ENCODE results near the gene LBX1. TPM values are rescaled to one million over a fixed set of nuclear protein-coding genes. Genes with fewer than 3 reads are reported as not detected.
A peak's percentile ranks its signal among the peaks of the same experiment; 100 is the strongest.

Gene LBX1
- total RNA-seq, 1 donor, result not detected

DNA sequence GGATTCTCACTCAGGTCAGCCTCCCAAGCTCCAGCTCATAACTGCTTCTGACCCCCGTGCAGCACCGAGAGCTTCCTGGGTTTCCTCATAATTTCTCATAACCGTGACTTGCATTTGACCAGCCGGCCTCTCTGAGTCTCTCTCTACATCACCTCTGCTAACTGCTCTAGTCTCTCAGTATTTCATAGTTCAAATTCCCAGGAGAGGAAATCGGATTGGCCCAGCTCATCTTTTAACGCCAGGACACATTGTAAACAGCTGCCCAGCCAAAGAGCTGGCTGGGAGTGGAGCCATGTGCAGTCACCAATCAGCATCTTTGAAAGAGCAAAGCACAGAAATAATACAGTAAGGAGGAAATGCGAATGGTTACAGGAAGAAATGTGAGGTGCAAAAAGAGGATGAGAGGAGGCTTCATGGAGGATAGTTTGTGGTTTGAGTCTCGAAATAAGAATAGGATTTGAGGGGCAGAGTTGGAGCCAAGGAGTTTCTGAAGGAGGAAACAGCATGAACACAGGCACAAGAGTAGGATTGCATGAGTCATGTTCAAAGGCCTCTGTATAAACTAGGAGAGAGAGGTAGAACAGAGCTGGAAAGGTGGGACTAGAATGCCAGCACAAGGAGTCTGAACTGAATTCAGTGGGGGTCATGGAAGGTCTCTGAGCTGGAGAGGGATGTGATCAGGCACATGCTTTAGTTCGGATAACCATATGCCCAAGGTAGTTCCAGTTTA lies 15.2 kb upstream of the LBX1 start:
- no peak for DNase-seq (ENCODE audit: low read depth)
- H3K4me3 ChIP-seq (ENCODE audit: low read depth, low read length), result no peak overlapping the region
- TF ChIP-seq, protein P1, sequence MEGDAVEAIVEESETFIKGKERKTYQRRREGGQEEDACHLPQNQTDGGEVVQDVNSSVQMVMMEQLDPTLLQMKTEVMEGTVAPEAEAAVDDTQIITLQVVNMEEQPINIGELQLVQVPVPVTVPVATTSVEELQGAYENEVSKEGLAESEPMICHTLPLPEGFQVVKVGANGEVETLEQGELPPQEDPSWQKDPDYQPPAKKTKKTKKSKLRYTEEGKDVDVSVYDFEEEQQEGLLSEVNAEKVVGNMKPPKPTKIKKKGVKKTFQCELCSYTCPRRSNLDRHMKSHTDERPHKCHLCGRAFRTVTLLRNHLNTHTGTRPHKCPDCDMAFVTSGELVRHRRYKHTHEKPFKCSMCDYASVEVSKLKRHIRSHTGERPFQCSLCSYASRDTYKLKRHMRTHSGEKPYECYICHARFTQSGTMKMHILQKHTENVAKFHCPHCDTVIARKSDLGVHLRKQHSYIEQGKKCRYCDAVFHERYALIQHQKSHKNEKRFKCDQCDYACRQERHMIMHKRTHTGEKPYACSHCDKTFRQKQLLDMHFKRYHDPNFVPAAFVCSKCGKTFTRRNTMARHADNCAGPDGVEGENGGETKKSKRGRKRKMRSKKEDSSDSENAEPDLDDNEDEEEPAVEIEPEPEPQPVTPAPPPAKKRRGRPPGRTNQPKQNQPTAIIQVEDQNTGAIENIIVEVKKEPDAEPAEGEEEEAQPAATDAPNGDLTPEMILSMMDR (IDR thresholded peaks at IDR 0.05; ENCODE audit: insufficient read depth, low read depth, low read length), result no peak

DNA sequence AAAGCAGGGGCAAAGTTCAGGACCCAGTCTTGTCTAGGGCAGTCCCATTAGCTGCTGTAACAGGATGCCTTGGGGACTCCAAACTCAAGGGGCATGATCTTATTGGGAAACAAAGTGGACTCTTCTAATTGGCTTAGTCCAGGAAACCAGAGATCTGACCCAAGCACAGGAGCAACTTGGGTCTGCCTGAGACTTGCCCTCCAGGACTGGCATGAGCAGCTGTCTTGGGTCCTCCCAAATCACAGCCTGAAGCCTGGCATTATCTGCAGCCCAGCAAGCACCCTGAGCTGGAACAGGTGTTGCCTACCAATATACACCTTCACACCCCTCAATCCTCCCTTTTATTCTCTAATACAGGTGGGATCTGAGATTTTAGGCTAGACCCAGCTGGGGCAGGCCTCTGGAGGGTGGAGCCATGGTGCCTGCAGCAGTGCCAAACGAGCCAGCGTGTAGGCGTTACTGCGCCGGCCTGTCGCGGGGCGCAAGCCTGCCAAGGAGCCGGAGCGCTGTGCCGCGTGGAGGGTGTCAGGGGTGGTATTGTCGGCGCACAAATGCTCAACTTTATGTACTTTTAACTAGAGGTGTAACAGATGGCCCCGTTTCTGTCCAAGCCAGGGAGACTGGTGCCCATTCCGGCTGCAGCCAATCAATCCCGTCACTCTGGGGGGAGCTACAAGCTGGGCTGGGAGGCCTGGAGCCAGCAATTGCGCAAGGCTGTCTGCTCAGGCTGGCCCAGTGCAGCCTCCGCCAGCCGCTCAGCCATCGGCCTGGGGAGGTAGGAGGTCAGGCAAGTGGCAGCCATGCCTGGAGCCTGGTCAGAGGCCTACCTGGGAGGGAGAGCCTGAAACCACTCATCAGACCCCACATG lies 12.8 kb upstream of the LBX1 start:
- TF ChIP-seq, protein P1 (IDR thresholded peaks at IDR 0.05; ENCODE audit: insufficient read depth, low read depth, low read length), result no peak
- no peak overlapping the region for H3K4me3 ChIP-seq (ENCODE audit: low read depth, low read length)
- no peak for DNase-seq (ENCODE audit: low read depth)

DNA sequence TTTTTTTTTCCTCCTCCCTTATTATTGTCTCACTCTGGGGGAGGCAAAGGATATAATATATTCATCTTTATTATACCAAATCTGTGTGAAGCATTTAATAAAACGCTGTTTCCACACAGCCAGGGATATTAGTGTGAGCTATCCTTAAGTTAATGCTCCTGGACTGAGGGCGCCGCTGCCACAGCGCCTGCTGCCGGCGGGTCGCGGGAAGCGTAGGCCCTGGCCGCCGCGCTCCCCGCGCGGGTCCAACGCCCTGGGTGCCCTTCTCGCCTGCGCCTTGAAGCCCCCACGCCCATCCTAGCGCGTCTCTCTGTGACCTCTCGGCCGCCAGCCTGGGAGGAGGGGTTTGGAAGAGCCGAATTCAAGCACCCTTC lies 9.5 kb upstream of the LBX1 start:
- TF ChIP-seq, protein P1 (IDR thresholded peaks at IDR 0.05; ENCODE audit: insufficient read depth, low read depth, low read length), result peak; percentile 52
- no peak overlapping the region for H3K4me3 ChIP-seq (ENCODE audit: low read depth, low read length)
- no peak for DNase-seq (ENCODE audit: low read depth)

DNA sequence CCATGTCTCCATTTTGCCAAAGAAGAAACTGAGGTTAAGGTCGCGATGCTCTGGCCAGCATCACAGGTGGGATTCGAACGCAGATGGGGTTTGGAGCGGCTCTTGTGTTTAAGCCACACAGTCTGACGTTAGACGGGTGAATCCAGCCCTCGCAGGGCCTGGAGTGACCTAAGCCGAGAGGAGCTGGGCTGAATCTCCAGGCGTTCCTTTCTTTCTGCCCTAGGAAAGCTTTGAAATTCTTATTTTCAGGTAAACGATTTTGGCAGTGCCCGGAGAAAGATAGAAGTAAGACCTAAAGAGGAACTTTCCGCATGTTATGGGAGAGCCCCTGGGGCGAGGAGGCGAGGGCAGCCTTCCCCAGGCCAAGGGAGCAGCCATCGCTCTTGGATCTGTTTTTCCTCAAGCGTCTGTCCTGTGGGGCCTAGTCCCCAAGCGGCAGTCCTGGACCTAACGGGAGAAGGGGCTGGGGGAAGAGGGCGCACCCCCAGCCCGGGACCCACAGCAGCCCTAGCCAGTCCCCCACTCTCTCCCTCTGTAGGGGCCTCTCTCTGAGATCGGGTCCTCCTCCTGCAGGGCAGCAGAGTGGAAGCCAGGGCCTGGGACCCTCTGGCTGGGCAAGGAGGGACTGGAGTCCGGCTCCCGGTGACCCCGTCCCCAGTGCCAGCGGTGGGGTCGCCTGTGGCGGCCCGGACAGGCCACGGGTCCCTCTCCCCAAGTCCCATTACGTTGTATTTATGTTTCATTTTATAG lies 8.9 kb upstream of the LBX1 start:
- no peak overlapping the region for H3K4me3 ChIP-seq (ENCODE audit: low read depth, low read length)
- DNase-seq (ENCODE audit: low read depth), result no peak
- TF ChIP-seq, protein P1 (IDR thresholded peaks at IDR 0.05; ENCODE audit: insufficient read depth, low read depth, low read length), result no peak

DNA sequence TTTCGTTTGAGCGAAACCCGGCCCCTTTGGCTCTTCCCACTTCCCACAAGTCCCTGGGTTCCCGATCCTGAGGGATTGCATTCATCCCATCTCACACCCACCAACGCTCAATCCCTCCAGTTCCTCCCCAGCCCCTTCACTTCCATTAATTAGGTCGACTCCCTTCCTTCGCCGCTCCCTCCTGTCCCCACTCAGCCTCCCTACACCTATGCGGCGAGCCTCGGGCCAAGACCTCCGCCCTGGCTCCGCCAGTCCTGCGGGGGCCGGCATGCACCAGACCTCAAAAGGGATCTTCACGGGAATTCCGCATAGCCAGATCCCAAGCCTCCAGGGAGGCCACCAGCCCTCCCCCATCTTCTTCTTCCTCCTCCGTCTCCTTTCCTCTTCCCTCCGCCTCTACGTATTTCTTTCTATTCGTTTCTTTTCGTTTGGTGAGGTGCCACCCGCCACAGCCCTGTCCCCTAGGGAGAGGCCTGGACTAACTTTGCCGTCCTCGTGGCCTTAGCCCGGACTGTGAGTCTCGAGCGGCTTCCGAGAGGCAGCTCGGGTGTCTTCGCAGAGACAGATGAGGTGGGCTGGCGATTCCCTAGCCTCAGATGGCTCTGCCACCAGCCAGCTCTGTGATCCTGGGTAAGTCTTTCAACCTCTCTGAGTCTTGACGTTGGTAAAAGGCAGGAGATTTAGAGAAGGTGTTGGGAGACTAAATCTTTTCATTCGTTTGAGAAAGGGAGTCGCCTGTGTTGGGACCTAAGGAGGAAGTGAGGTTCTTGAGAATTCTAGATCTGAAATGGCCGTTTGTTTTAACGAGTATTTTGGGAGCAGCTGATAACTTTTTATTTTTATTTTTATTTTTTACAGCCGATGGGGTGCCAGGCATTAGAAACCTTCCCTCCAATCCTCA lies 8.1 kb upstream of the LBX1 start:
- TF ChIP-seq, protein P1 (IDR thresholded peaks at IDR 0.05; ENCODE audit: insufficient read depth, low read depth, low read length), result no peak
- no peak for DNase-seq (ENCODE audit: low read depth)
- no peak overlapping the region for H3K4me3 ChIP-seq (ENCODE audit: low read depth, low read length)

Data from fibroblast of villous mesenchyme (primary cell).